Coronary artery (tissue), 2 donors: ENCODE measurements around the gene PLPPR1.

Experiments
- DNase-seq: peaks from one replicate; pipeline ENCODE4 v3.0.0-alpha.2; 2017; ENCODE audit warnings: low spot score
- H3K27ac ChIP-seq, 2 donors: fragments of 200-600 bp; sonication (generic); one replicate each; pipeline ENCODE4 v1.5.1; 2016 to 2019
- H3K4me3 ChIP-seq: fragments of 200-600 bp; sonication (generic); 2 replicates; pipeline ENCODE4 v1.5.1; 2016; ENCODE audit warnings: mild to moderate bottlenecking, moderate library complexity
- CTCF ChIP-seq: fragments of 200-600 bp; sonication (generic); IDR thresholded peaks from one replicate; pipeline ENCODE4 v1.5.1; 2019; ENCODE audit warnings: antibody characterized with exemption

Gene PLPPR1

GRCh38 chr9:101131326-101131725 lies 102.8 kb downstream of the PLPPR1 start:
- no peak for TF ChIP-seq CTCF
- no peak for DNase-seq
- Histone ChIP-seq H3K4me3 (no peak overlapping the region), H3K27ac (no peak overlapping the region)

- H3K27ac ChIP-seq = no peak overlapping the region
- no peak for TF ChIP-seq CTCF
Measured at GRCh38 chr9:101132801-101133200, 104.3 kb downstream of the PLPPR1 start.

GRCh38 chr9:101138509-101138908 lies 110.0 kb downstream of the PLPPR1 start:
- DNase-seq = no peak
- no peak for TF ChIP-seq CTCF
- no peak overlapping the region for H3K4me3 ChIP-seq
- no peak overlapping the region for H3K27ac ChIP-seq

More at GRCh38 chr9:101132801-101133200, 104.3 kb downstream of the PLPPR1 start:
- no peak overlapping the region for H3K4me3 ChIP-seq
- no peak for DNase-seq

- no peak for DNase-seq
- Histone ChIP-seq H3K27ac (no peak overlapping the region), H3K4me3 (no peak overlapping the region)
- no peak for TF ChIP-seq CTCF
Measured at GRCh38 chr9:101139082-101139481, 110.6 kb downstream of the PLPPR1 start.

- DNase-seq = no peak
- no peak for TF ChIP-seq CTCF
- Histone ChIP-seq H3K4me3 (no peak overlapping the region), H3K27ac (no peak overlapping the region)
Measured at GRCh38 chr9:101140764-101141163, 112.2 kb downstream of the PLPPR1 start.

GRCh38 chr9:101146508-101146907 lies 118.0 kb downstream of the PLPPR1 start:
- DNase-seq = no peak
- Histone ChIP-seq H3K27ac (no peak overlapping the region), H3K4me3 (no peak overlapping the region)
- no peak for TF ChIP-seq CTCF

- Histone ChIP-seq H3K27ac (no peak overlapping the region), H3K4me3 (no peak overlapping the region)
- no peak for TF ChIP-seq CTCF
- DNase-seq = no peak
Measured at GRCh38 chr9:101148344-101148743, 119.8 kb downstream of the PLPPR1 start.
